Mucosa of descending colon (tissue), 3 donors: Measurements from ENCODE around the gene HSP90B1. TPM values are rescaled to one million over a fixed set of nuclear protein-coding genes. Genes with fewer than 3 reads are reported as not detected.
A peak's percentile ranks its signal among the peaks of the same experiment; 100 is the strongest.

ENCODE experiments used
- ATAC-seq: fragments of 200-7000 bp; cut with Tn5 transposase; one replicate; pipeline ENCODE4 v1.9.1; 2020; ENCODE audit warnings: mild to moderate bottlenecking, moderate library complexity
- DNase-seq, 3 donors: peaks; one replicate each; pipeline ENCODE4 v3.0.0-alpha.2; 2020
- H3K36me3 ChIP-seq: fragments of 200-600 bp; one replicate; pipeline ENCODE4 v1.8.0; 2021; ENCODE audit warnings: low read depth, mild to moderate bottlenecking
- H3K4me1 ChIP-seq: fragments of 200-600 bp; one replicate; pipeline ENCODE4 v1.8.0; 2021; ENCODE audit warnings: low read depth, mild to moderate bottlenecking
- H3K4me3 ChIP-seq: fragments of 200-600 bp; one replicate; pipeline ENCODE4 v1.8.0; 2021; ENCODE audit warnings: mild to moderate bottlenecking
- H3K9me3 ChIP-seq: fragments of 200-600 bp; one replicate; pipeline ENCODE4 v1.8.0; 2021; ENCODE audit warnings: mild to moderate bottlenecking
- CTCF ChIP-seq: fragments of 200-600 bp; IDR thresholded peaks from one replicate; pipeline ENCODE4 v1.8.0; 2022; ENCODE audit warnings: antibody characterized with exemption, mild to moderate bottlenecking
- intact Hi-C, 2 donors: fragments of 100-400 bp; cut with DNase I in 1 of 2; cut with micrococcal nuclease in 1 of 2; formaldehyde crosslinking; loops; one replicate each; pipeline versions ENCODE4 v1.11.0 to v1.11.1; 2022; cut with DNase I, micrococcal nuclease
- total RNA-seq, 3 donors: library from RNA; stranded (reverse); fragmentation: NEBNext Ultra II Directional in 2 of 3; extraction: Animal tissue kit (Norgen Biotek cat#: 25700) in 2 of 3; gene quantifications; one replicate each; pipeline versions ENCODE4 v1.2.1 to v1.2.4, GENCODE V29; 2021 to 2023
- donor health status: DM: no; HTN: no; CAD: no; lungs with moderate emphysema.
- donor health status: DM: no; HTN: no; CAD: no.
- donor health status: DM: no; HTN: yes; CAD: no.

The HSP90B1 gene
- total RNA-seq, 3 donors from 2014 or later, result 423 to 471 (median 461) TPM

DNA sequence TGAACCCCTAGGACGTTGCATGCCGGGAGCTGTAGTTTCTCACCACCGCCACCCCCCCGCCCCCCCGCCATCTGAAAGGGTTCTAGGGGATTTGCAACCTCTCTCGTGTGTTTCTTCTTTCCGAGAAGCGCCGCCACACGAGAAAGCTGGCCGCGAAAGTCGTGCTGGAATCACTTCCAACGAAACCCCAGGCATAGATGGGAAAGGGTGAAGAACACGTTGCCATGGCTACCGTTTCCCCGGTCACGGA lies 501 bp upstream of the HSP90B1 start:
- Histone ChIP-seq H3K4me1 (peaks cover 18% of the 10 kb centered on the region), H3K9me3 (no peaks in the 10 kb centered on the region), H3K36me3 (no peaks in the 10 kb centered on the region), H3K4me3 (peak overlapping the region; percentile 58)
- intact Hi-C loops, result no loop called here
- TF ChIP-seq CTCF, result no peak
- DNase-seq (no peak), ATAC-seq (no peak)

- DNase-seq (peak; percentile 39 to 67 (median 52)), ATAC-seq (peak; percentile 0)
- peaks cover 18% of the 10 kb centered on the region for H3K4me1 ChIP-seq
- peak overlapping the region; percentile 58 for H3K4me3 ChIP-seq
- no peaks in the 10 kb centered on the region for H3K9me3 ChIP-seq
- no peaks in the 10 kb centered on the region for H3K36me3 ChIP-seq
- TF ChIP-seq CTCF, result no peak
- intact Hi-C loops, result no loop called here
Observed at GRCh38 chr12:103930787-103931735, 851 bp downstream of the HSP90B1 start.

DNA sequence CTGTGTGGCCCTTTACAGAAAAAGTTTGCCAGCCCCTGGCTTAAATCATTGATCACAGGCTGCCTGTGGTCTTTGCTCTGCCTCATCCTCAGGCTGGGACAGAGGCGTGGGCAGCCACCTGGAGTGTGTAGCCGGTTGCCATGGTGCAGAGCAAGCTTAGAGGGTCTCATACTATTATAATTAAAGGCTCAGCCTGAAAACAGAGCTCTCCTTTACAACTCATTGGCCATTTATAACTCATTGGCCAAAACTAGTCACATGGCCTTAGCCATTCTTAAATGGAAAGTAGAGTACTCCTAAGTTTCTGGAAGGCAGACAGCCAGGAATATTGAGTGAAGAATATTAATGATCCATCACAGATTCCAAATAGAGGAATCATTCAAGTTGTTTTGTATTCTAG lies 3.0 kb downstream of the HSP90B1 start:
- intact Hi-C loops, result no loop called here
- no peak overlapping the region for H3K4me3 ChIP-seq
- H3K36me3 ChIP-seq, result no peaks in the 10 kb centered on the region
- peaks cover 16% of the 10 kb centered on the region for H3K4me1 ChIP-seq
- no peak for ATAC-seq
- H3K9me3 ChIP-seq, result no peaks in the 10 kb centered on the region
- TF ChIP-seq CTCF, result no peak
- no peak for DNase-seq

DNA sequence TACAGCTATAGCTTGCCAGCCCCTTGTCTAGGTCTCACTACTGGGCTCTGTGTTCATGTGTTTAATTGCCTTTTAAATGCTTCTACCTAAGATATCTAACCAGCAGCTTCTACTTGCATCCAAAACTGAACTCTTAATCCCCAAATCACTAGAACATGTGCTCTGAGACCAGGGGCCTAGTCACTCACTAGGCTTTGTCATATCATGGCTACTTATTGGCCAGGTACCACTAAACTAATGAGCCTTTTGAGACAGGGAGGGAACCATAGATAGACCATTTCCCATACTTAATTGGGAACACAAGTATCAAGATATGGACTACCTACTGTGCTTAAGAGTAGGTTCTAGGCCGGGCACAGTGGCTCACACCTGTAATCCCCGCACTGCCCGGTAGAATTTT lies 6.5 kb downstream of the HSP90B1 start:
- DNase-seq (no peak), ATAC-seq (no peak)
- peaks cover 7% of the 10 kb centered on the region for H3K36me3 ChIP-seq
- TF ChIP-seq CTCF, result no peak
- no peak overlapping the region for H3K4me3 ChIP-seq
- peaks cover 13% of the 10 kb centered on the region for H3K4me1 ChIP-seq
- intact Hi-C loops, result no loop called here
- H3K9me3 ChIP-seq, result no peaks in the 10 kb centered on the region

GRCh38 chr12:103944964-103945363 lies 14.8 kb downstream of the HSP90B1 start:
- Histone ChIP-seq H3K4me1 (no peaks in the 10 kb centered on the region), H3K9me3 (no peaks in the 10 kb centered on the region), H3K36me3 (peaks cover 4% of the 10 kb centered on the region), H3K4me3 (no peak overlapping the region)
- intact Hi-C loops, result loop anchor here in 1 of 2 donors (10.0 kb wide), 1 partner anchor 160 kb away; no protein-coding TSS in a partner anchor
- ATAC-seq, result no peak
- DNase-seq, result no peak
- no peak for TF ChIP-seq CTCF
